ENCODE measurements around the gene GPSM3.

- TF ChIP-seq CTCF (conservative IDR thresholded peaks at IDR 0.05), result no peak
- TF ChIP-seq EZH2 (IDR thresholded peaks at IDR 0.05; ENCODE audit: low read depth), result no peak
These were observed 42.2 kb downstream of the GPSM3 start for GRCh38 chr6:32149932-32150870.

All from PC-9 (cell line).